ACHN (cell line): Measurements from ENCODE around the gene HNF1A.
A peak's percentile ranks its signal among the peaks of the same experiment; 100 is the strongest.
"Not testable (repeated sequence)": the region's sequence is repeated elsewhere in the genome, so short reads cannot be mapped to it uniquely, and the experiment has no call there.

Experiments
- DNase-seq: peaks from one replicate; pipeline ENCODE4 v3.0.0-alpha.2; 2015
- in situ Hi-C: cut with HindIII; loops from 2 replicates; pipeline ENCODE4 v1.10.0; 2017; ENCODE audit warnings: low sequenced_read_pairs, low pct_ligation_motif_present, low pct_unique_long_range_greater_than_20kb

HNF1A gene

GRCh38 chr12:121025442-121026226, 47.3 kb downstream of the HNF1A start:
- no peak for DNase-seq
- in situ Hi-C loops: no loop called here

GRCh38 chr12:121026274-121027045, 48.1 kb downstream of the HNF1A start:
- no peak for DNase-seq
- in situ Hi-C loops: no loop called here

- no peak for DNase-seq
- in situ Hi-C loops: no loop called here
Observed at GRCh38 chr12:121030576-121031212, 52.4 kb downstream of the HNF1A start.

- DNase-seq: peak; percentile 80
- in situ Hi-C loops: no loop called here
Observed at GRCh38 chr12:121033625-121034349, 55.4 kb downstream of the HNF1A start.

- in situ Hi-C loops: no loop called here
- no peak for DNase-seq
Observed at GRCh38 chr12:121034616-121035305, 56.4 kb downstream of the HNF1A start.

- in situ Hi-C loops: no loop called here
- peak; percentile 81 for DNase-seq
Observed at GRCh38 chr12:121036810-121037326, 58.5 kb downstream of the HNF1A start.

GRCh38 chr12:121038861-121039668, 60.7 kb downstream of the HNF1A start, which contains the start of gene OASL:
Gene OASL, minus strand, starts transcription at chr12:121039246. Its CDS starts 275 bp downstream, at chr12:121038971.
- DNase-seq: peak; percentile 49
- in situ Hi-C loops: no loop called here

- no peak for DNase-seq
- in situ Hi-C loops: no loop called here
Observed at GRCh38 chr12:121043067-121043466, 64.7 kb downstream of the HNF1A start.

GRCh38 chr12:121047400-121047799, 69.1 kb downstream of the HNF1A start:
- in situ Hi-C loops, DNase-seq: not testable (repeated sequence)

GRCh38 chr12:121048442-121048841, 70.1 kb downstream of the HNF1A start:
- no peak for DNase-seq
- in situ Hi-C loops: no loop called here

- in situ Hi-C loops: no loop called here
- DNase-seq: no peak
Observed at GRCh38 chr12:121050725-121051124, 72.4 kb downstream of the HNF1A start.
